SK-N-SH (cell line): Measurements from ENCODE around the gene NPIPA1. TPM values are rescaled to one million over a fixed set of nuclear protein-coding genes. Genes with fewer than 3 reads are reported as not detected.
"Not testable (repeated sequence)": the region's sequence is repeated elsewhere in the genome, so short reads cannot be mapped to it uniquely, and the experiment has no call there.

Experiments used
- CTCF ChIA-PET: fragments of 300-600, 350-600 bp; formaldehyde crosslinking; extraction: SDS; loops from one replicate; lab custom pipeline; 2021; lab: Yijun Ruan, JAX
- POLR2A ChIA-PET: fragments of 350-600 bp; sonication (Branson Sonifier 250); formaldehyde crosslinking; extraction: SDS; loops from one replicate; lab custom pipeline; 2020; ENCODE audit warnings: antibody characterized with exemption, inconsistent platforms; lab: Yijun Ruan, JAX
- DNase-seq: peaks from one replicate; pipeline ENCODE4 v3.0.0; 2012
- H2AFZ ChIP-seq: fragments of 200-600 bp; sonication (generic); 2 replicates; pipeline ENCODE4 v1.8.1; 2016; ENCODE audit warnings: antibody characterized with exemption, mild to moderate bottlenecking, low read depth
- H3F3A ChIP-seq: fragments of 200-600 bp; sonication (generic); replicated peaks from 2 replicates; pipeline ENCODE3; 2016; ENCODE audit warnings: antibody characterized with exemption, mild to moderate bottlenecking; ENCODE audit not compliant: insufficient read depth
- H3K27ac ChIP-seq, 2 experiments: fragments of 200-500 bp in 1 of 2; fragments of 200-600 bp in 1 of 2; sonication (Bioruptor generic) in 1 of 2; sonication (generic), shearing (Covaris generic) in 1 of 2; 2 replicates each; pipeline versions ENCODE4 v1.5.1 to v1.6.1; 2014 to 2016; ENCODE audit warnings: low read depth in 2 of 2, inconsistent platforms in 1 of 2, low read length in 1 of 2, mild to moderate bottlenecking in 1 of 2, mixed read lengths in 1 of 2
- H3K27me3 ChIP-seq: fragments of 200-600 bp; sonication (generic), shearing (Covaris generic); 2 replicates; pipeline ENCODE4 v1.6.1; 2016; ENCODE audit warnings: mixed run types; ENCODE audit not compliant: insufficient read depth
- H3K36me3 ChIP-seq, 2 experiments: fragments of 200-500 bp in 1 of 2; fragments of 200-600 bp in 1 of 2; sonication (Bioruptor generic) in 1 of 2; sonication (generic) in 1 of 2; replicated peaks in 1 of 2; 2 replicates each; pipeline versions ENCODE3 to v1.5.1; 2014 to 2016; ENCODE audit warnings: low read length in 1 of 2, mild to moderate bottlenecking in 1 of 2; ENCODE audit not compliant: insufficient read depth in 2 of 2, control insufficient read depth in 1 of 2
- H3K4me1 ChIP-seq, 2 experiments: fragments of 200-500 bp in 1 of 2; fragments of 200-600 bp in 1 of 2; sonication (Bioruptor generic) in 1 of 2; sonication (generic), shearing (Covaris generic) in 1 of 2; 2 replicates each; pipeline versions ENCODE4 v1.5.1 to v1.6.1; 2014 to 2016; ENCODE audit warnings: low read depth in 1 of 2, low read length in 1 of 2, mixed run types in 1 of 2; ENCODE audit not compliant: insufficient read depth in 2 of 2, control insufficient read depth in 1 of 2
- H3K4me2 ChIP-seq: fragments of 200-600 bp; sonication (generic), shearing (Covaris generic); 2 replicates; pipeline ENCODE4 v1.6.1; 2017; ENCODE audit warnings: mixed run types
- H3K4me3 ChIP-seq, 2 experiments: fragments of 200-500 bp in 1 of 2; fragments of 200-600 bp in 1 of 2; sonication (Bioruptor generic) in 1 of 2; sonication (generic), shearing (Covaris generic) in 1 of 2; 2 replicates each; pipeline versions ENCODE4 v1.5.1 to v1.8.1; 2014 to 2016; ENCODE audit warnings: low read depth in 2 of 2, inconsistent platforms in 1 of 2, low read length in 1 of 2, mild to moderate bottlenecking in 1 of 2, mixed read lengths in 1 of 2, moderate library complexity in 1 of 2
- H3K79me2 ChIP-seq: fragments of 200-600 bp; sonication (generic); 2 replicates; pipeline ENCODE4 v1.8.1; 2017; ENCODE audit warnings: mild to moderate bottlenecking; ENCODE audit not compliant: insufficient read depth
- H3K9ac ChIP-seq: fragments of 200-600 bp; sonication (generic); 2 replicates; pipeline ENCODE4 v1.6.1; 2017; ENCODE audit warnings: mixed run types
- H3K9me2 ChIP-seq: fragments of 200-600 bp; sonication (generic); 2 replicates; pipeline ENCODE4 v1.6.1; 2017; ENCODE audit warnings: mixed run types
- H3K9me3 ChIP-seq: fragments of 200-600 bp; sonication (generic); 2 replicates; pipeline ENCODE4 v1.6.1; 2017; ENCODE audit warnings: mixed run types, mild to moderate bottlenecking, moderate library complexity
- H4K20me1 ChIP-seq: fragments of 200-600 bp; sonication (generic); 2 replicates; pipeline ENCODE4 v1.6.1; 2017; ENCODE audit warnings: mild to moderate bottlenecking, mixed run types; ENCODE audit not compliant: insufficient read depth
- WGBS: methylation state at CpG from one replicate; pipeline ENCODE4 v1.1.6; 2017; ENCODE audit warnings: low lambda C conversion rate; 5-methylcytosine and 5-hydroxymethylcytosine counted together
- polyA plus RNA-seq, 3 experiments: library from polyadenylated mRNA; depleted of rRNA; stranded (reverse); fragments of >200 nt; gene quantifications; 2 replicates each; pipeline ENCODE4 v1.2.3, GENCODE V29; 2012

Gene NPIPA1
- polyA plus RNA-seq, 1 of the 3 experiments (the other 2 are of a cell fraction) = 66.7 TPM

DNA sequence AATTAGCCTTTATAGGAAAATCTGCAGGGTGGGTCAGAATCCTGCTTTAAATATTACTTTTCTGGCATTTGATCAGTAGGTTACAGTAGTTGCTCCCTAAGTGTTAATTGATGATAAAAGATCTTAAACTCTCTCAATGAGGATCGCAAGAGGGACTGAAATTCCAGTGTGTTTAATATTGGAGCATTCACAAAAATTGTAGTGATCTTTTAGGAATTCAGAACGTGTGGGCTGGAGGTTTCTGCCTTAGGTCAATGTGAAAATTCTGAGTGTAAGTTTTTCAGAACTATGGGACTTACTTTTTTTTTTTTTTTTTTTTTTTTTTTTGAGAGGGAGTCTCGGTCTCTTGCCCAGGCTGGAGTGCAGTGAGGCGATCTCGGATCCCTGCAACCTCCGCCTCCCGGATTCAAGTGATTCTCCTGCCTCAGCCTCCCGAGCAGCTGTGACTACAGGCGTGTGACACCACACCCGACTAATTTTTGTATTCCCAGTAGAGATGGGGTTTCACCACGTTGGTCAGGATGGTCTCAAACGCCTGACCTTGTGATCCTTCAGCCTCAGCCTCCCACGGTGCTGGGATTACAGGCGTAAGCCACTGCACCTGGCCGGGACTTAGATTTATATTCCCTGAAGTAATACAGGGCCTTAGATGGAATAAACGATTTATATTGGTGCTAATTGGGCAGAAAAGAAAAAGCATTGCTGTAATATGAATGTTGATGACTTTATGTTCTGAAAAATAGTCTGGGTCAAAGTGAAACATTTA, 39.9 kb downstream of the NPIPA1 start:
- H3K27ac ChIP-seq, H2AFZ ChIP-seq, CTCF ChIA-PET, H3K9me2 ChIP-seq, H3K9me3 ChIP-seq, H3F3A ChIP-seq, H3K27me3 ChIP-seq, H3K4me1 ChIP-seq, DNase-seq, H3K36me3 ChIP-seq, POLR2A ChIA-PET, H3K9ac ChIP-seq: not testable (repeated sequence)
- Histone ChIP-seq H3K4me3 (0 out of 4 replicates have a peak overlapping the region, but pooled peaks of 1 of the 2 experiments have one; percentile 89), H4K20me1 (peaks cover 57% of the 10 kb centered on the region), H3K4me2 (peak overlapping the region; percentile 82; the same call in 1 of the 2 replicates), H3K79me2 (peaks cover 76% of the 10 kb centered on the region)
- 90% methylated on average over 16 of the region's 16 CpGs for WGBS

DNA sequence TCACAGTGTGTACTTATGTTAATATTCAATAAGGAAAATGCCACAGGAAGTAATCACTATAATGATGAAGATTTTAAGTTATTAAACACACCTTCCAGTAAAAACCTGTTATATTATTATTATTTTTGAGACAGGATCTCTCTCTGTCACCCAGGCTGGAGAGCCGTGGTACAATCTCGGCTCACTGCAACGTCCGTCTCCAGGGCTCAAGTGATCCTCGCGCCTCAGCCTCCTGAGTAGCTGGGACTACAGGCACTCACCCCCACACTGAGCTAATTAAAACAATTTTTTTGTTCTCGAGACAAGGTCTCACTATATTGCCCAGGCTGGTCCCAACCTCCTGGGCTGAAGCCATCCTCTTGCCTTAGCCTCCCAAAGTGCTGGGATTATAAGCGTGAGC, 41.0 kb downstream of the NPIPA1 start:
- H3K9me3 ChIP-seq, CTCF ChIA-PET, POLR2A ChIA-PET, H3K36me3 ChIP-seq, H3K9ac ChIP-seq, H3K4me1 ChIP-seq, H3K27me3 ChIP-seq, H3F3A ChIP-seq, DNase-seq, H2AFZ ChIP-seq, H3K4me2 ChIP-seq, H3K4me3 ChIP-seq, H3K27ac ChIP-seq, H3K9me2 ChIP-seq: not testable (repeated sequence)
- H4K20me1 ChIP-seq = peaks cover 67% of the 10 kb centered on the region
- 97% methylated on average over 8 of the region's 8 CpGs for WGBS
- H3K79me2 ChIP-seq = peaks cover 86% of the 10 kb centered on the region

DNA sequence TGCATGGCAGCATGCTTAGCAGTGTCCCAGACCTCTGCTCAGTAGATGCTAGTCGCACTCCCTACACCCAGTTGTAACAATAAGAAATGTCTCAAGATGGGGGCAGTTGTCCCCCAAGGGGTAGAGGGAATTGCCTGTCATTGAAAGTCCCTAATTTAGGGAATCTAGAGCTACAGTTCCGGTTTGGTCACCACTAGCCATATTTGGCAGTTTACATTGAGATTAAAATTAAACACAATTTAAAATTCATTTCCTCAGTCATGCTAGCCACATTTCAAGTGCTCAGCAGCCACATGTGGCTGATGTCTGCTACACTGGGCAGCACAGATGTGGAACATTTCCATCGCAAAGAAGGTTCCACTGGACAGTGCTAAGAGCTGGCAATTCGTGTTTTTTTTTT, 41.7 kb downstream of the NPIPA1 start:
- 92% methylated on average over 4 of the region's 4 CpGs for WGBS
- H3K4me2 ChIP-seq, H3K4me3 ChIP-seq, H3K36me3 ChIP-seq, H2AFZ ChIP-seq, H3K27me3 ChIP-seq, H3K4me1 ChIP-seq, H3K9ac ChIP-seq, H3F3A ChIP-seq, H3K9me3 ChIP-seq, POLR2A ChIA-PET, H3K9me2 ChIP-seq, DNase-seq, H3K27ac ChIP-seq, CTCF ChIA-PET: not testable (repeated sequence)
- peaks cover 72% of the 10 kb centered on the region for H4K20me1 ChIP-seq
- H3K79me2 ChIP-seq = peaks cover 91% of the 10 kb centered on the region

DNA sequence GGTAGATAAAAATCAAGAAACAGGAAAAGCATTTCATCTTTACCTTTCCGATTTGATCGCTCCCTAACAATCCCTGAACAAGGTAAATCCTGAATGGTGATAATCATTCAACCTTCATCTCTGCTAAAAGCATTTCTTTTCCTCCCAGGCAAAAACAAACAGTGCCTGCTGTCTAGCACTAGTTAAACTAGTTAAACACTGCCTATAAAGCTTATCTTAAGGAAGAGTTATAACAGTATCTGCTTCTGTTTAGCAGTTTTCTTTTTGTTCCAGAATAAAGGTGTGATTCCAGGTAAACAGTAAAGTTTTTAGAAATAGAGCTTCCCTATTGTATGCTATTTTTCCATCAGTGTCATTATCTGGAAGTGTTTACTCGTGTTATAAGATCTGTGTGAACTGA, 44.0 kb downstream of the NPIPA1 start:
- peaks cover 0 to 17% of the 10 kb centered on the region in 2 experiments for H3K36me3 ChIP-seq
- CTCF ChIA-PET, H3K9me3 ChIP-seq, H3K9me2 ChIP-seq, H3K9ac ChIP-seq, H3K27me3 ChIP-seq, H3K4me3 ChIP-seq, DNase-seq, POLR2A ChIA-PET, H2AFZ ChIP-seq, H3K4me2 ChIP-seq, H3F3A ChIP-seq, H3K27ac ChIP-seq, H3K4me1 ChIP-seq: not testable (repeated sequence)
- WGBS = 71% methylated on average over 3 of the region's 3 CpGs
- peaks cover 85% of the 10 kb centered on the region for H4K20me1 ChIP-seq
- H3K79me2 ChIP-seq = peaks cover 92% of the 10 kb centered on the region

DNA sequence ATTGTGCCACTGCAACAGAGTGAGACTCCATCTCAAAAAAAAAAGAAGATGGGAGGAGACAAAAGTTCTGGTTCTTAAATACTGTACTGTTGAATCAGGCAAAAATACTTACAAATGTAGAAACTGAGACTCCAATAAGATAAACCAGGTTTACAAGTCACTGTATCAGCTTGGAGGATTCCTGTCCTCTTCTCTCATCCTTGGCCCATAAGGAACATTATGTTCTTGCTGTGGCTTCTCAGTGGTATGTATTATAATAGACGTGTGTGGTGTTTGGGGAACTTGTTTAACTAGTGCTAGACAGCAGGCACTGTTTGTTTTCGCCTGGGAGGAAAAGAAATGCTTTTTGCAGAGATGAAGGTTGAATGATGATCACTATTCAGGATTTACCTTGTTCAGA, 45.3 kb downstream of the NPIPA1 start:
- CTCF ChIA-PET, H2AFZ ChIP-seq, H3F3A ChIP-seq, H3K4me2 ChIP-seq, H3K4me1 ChIP-seq, DNase-seq, H3K27me3 ChIP-seq, H3K9me3 ChIP-seq, H3K9me2 ChIP-seq, H3K9ac ChIP-seq, H3K4me3 ChIP-seq, H3K27ac ChIP-seq, POLR2A ChIA-PET: not testable (repeated sequence)
- 95% methylated on average over 2 of the region's 2 CpGs for WGBS
- Histone ChIP-seq H3K36me3 (peaks cover 0 to 17% of the 10 kb centered on the region in 2 experiments), H3K79me2 (peaks cover 93% of the 10 kb centered on the region), H4K20me1 (peaks cover 84% of the 10 kb centered on the region)

DNA sequence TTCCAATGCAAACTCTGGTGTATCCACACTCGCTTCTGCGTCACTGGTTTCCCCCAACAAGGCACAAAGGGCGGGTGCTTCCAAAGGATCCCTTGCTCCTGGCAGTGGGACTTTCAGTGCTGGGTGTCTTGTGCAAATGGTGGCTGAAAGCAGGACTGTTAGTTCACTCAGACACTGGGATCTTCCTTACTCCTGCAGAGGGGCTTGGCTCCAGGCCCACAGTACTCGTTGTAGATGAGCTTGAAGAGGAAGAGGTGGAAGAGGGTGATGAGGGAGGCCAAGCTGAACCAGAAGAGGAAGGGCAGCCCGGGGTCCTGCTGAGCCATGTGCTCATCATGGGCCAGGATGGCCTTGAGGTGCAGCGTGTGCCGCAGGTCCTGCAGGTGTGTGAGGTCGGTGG, 50.8 kb downstream of the NPIPA1 start:
- H3K79me2 ChIP-seq = peaks cover 83% of the 10 kb centered on the region
- CTCF ChIA-PET = not testable (repeated sequence)

More for the DNA sequence above, 50.8 kb downstream of the NPIPA1 start:
- H3K27ac ChIP-seq, H3F3A ChIP-seq, H3K9me3 ChIP-seq, H2AFZ ChIP-seq, H3K27me3 ChIP-seq, DNase-seq, H3K4me3 ChIP-seq, H3K9me2 ChIP-seq, POLR2A ChIA-PET, H3K4me2 ChIP-seq, H3K9ac ChIP-seq, H3K4me1 ChIP-seq: not testable (repeated sequence)
- 93% methylated on average over 8 of the region's 8 CpGs for WGBS
- Histone ChIP-seq H4K20me1 (peaks cover 69% of the 10 kb centered on the region), H3K36me3 (peaks cover 0 to 22% of the 10 kb centered on the region in 2 experiments)
